IPS DF 4.7 (cell line): ENCODE results near the gene VSIG8.

ENCODE experiments used
- DNase-seq: peaks from one replicate; pipeline ENCODE4 v3.0.0-alpha.2; 2013; ENCODE audit warnings: low spot score; ENCODE audit errors: extremely low read depth

Gene VSIG8

GRCh38 chr1:159831412-159832141 lies 30.9 kb downstream of the VSIG8 start:
- DNase-seq = no peak

- DNase-seq = no peak
These were observed 31.7 kb downstream of the VSIG8 start for GRCh38 chr1:159830722-159831121.

GRCh38 chr1:159829822-159830465 lies 32.5 kb downstream of the VSIG8 start:
- DNase-seq = no peak

- DNase-seq = no peak
These were observed 33.2 kb downstream of the VSIG8 start for GRCh38 chr1:159829273-159829634.

GRCh38 chr1:159828581-159829272 lies 33.7 kb downstream of the VSIG8 start:
- DNase-seq = no peak

- DNase-seq = no peak
These were observed 34.3 kb downstream of the VSIG8 start for GRCh38 chr1:159828176-159828575.

GRCh38 chr1:159827549-159827948 lies 34.9 kb downstream of the VSIG8 start:
- DNase-seq = no peak

- no peak for DNase-seq
These were observed 35.4 kb downstream of the VSIG8 start for GRCh38 chr1:159827102-159827490.

GRCh38 chr1:159826441-159827101 lies 35.9 kb downstream of the VSIG8 start, which contains the start of gene SLAMF8:
Gene SLAMF8 (plus strand): TSS chr1:159826873. CDS start chr1:159826899, 26 bp downstream.
- DNase-seq = no peak

- no peak for DNase-seq
These were observed 36.9 kb downstream of the VSIG8 start for GRCh38 chr1:159825564-159825963.

- DNase-seq = no peak
These were observed 39.1 kb downstream of the VSIG8 start for GRCh38 chr1:159823406-159823805.

- DNase-seq = no peak
These were observed 41.1 kb downstream of the VSIG8 start for GRCh38 chr1:159821171-159821867.

GRCh38 chr1:159817276-159818041 lies 45.0 kb downstream of the VSIG8 start:
- DNase-seq = no peak

- no peak for DNase-seq
These were observed 46.5 kb downstream of the VSIG8 start for GRCh38 chr1:159815926-159816325.

- no peak for DNase-seq
These were observed 57.5 kb downstream of the VSIG8 start for GRCh38 chr1:159804924-159805323.
